GM19467 (cell line): ENCODE data around the gene ADCY2.

Experiments
- ATAC-seq: cut with Tn5 transposase; IDR thresholded peaks from one replicate; pipeline ENCODE4 v1.9.1; 2021; ENCODE audit warnings: mild to moderate bottlenecking, moderate library complexity; ENCODE audit not compliant: unreplicated experiment

The ADCY2 gene

DNA sequence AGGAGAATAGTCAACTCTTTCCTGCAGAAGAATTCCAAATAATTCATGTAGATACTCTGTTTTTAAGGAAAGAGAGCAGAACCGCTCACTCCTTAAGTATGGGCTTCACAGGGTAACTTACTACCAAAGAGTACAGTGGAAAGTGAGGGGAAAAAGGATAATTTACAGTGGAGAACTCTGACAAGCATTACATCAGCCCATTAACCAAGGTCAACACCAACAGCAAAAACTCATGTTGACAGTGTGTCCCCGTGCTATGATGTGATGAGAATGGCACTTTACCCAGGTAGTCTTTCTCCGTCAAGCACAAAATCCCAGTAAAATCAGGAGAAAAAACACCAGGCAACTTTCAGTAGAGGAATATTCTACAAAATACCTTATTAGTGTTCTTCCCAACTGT, 104.3 kb downstream of the ADCY2 start:
- no peak for ATAC-seq

DNA sequence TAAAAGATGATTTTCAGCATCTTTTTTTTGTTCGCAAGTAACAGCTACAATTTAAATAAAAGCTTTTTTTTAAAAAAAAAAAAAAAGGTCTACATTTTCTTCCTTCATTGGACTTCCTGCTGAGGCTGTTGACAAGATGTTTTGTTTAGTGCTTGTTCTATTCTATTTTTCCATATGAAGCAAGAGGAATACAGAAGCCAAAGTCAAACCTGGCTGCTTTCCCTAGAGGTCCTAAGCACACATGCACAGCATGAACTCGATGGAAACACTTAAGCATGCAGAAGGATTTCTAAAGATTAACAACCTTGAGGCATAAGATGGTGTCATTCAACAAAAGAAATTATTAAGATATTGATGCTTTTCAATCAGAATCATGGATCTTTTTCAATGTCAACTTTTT, 105.1 kb downstream of the ADCY2 start:
- ATAC-seq, result no peak

DNA sequence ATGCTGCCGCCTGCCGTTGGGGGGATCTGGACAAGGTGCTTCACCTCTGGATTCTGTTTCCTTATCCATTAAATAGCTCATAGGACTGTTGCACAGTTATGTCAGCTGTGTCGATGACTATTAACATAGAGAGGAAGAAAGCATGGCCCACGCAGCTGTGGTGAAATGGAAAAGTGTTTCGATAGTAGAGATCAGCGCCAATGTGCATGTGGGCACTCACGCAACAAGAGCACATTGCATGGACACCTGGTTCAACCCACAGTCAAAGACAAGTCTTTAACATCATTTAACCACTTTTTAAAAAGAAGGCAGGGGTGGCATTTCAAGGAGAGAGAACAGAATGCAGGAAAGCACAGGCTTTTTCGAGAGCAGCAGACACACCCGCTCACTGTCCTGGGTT, 107.6 kb downstream of the ADCY2 start:
- ATAC-seq, result no peak

DNA sequence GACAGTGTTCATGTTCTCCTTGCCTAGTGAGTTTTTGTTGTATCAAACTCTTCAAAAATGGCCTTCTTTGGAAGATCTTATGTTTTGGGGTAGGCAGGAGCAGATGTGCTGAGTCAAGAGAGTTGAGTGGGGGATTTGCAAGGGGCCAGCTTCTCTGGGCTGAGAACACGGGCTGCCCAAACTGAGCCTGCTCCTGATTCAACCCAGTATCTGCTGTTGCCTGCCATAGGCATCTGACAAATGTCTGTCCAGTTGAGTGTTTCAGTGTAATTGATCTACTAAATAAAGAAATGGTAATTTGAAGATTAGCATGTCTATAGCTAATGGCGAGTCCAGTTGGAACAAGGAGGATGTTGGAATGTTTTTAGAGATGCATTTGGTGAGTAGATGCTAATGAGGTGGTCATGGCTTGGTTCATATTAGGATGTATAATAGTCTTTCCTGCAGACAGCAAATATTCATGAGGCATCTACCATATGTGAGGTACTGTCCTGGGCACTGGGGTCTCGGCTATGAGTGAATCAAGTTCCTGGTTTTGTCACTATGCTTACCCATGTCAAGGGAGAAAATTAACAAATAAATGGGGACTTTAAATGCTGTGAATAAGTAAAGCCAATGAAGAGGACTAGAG, 119.5 kb downstream of the ADCY2 start:
- no peak for ATAC-seq

DNA sequence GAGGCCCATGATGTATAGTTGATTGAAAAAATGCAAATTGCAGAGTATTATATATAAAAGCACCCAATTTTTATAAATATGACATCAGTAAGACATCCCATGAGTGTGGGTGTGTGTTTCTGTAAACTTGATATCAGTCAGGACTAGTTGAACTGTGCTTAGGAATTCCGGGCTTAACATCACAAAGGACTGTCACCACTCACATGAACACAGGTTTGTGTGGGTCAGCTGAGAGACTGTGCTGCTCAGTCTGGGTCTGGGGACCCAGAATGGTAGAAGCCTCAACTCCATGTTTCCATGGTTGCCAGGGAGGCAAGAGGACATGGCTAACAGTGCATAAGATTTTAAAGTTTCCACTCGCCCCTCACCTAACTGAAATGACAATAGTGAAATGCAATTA, 120.3 kb downstream of the ADCY2 start:
- ATAC-seq, result no peak

DNA sequence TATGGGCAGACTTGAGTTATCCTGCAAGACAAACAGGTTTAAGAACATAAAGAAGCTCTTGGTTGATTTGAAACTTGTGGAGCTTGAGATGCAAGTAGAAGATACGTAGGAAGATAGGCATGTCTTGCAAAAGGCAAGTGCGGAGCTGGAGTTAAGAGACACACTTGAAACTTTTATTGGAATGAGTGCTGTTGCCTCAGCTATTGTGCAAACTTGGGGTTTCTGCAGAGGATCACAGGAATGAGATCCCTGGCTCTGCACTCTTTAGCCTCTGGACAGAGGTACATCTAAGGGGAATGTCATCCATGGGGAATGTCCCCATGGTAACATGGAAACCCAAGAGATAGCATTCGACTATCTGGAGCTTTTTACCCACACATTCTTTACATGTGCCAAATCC, 121.1 kb downstream of the ADCY2 start:
- no peak for ATAC-seq

DNA sequence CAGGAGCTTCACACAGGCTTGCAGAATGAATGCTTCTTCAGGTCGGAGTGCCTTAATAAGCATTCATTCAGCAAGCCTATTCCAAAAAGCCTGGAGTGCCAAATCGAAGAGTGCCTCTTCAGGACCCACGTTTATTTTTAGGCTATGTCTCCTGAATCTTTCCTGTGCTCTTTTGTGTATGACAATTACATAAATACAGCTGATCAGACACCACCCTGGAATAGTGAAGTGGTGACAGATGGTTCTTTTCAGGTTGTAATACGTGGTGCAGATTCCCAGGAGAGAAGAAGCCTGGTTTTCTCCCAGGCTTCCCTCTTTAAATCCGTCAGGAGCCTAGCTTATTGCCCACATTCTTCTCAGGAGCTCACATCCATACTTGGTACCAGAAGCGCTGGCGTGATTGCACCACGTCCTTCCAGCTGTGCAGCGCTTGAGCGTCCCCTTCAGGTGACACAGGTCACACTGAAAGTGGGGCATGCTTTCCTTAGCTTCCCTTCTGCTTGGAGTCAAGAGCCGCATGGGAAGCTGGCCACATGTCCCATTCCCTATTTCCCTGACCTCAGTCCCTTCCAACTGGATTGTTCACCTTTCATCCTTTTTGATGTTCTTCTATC, 123.1 kb downstream of the ADCY2 start:
- ATAC-seq, result no peak

DNA sequence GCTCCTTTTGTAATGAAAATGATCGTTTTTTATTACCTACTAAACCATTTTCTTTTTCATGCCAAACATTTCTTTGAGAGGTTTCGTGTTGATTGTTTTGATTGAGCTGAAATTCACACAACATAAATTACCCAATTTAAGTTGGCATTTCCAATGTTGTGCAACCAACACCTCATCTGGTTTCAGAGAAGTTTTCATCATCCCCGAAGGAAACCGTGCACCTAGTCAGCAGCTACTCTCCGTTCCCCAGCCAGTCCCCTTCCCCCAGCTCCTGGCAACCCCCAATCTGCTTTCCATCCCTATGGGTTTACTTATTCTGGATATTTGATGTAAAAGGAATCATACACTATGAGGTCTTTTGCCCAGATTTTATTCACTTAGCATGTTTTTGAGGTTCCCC, 123.6 kb downstream of the ADCY2 start:
- ATAC-seq, result no peak

DNA sequence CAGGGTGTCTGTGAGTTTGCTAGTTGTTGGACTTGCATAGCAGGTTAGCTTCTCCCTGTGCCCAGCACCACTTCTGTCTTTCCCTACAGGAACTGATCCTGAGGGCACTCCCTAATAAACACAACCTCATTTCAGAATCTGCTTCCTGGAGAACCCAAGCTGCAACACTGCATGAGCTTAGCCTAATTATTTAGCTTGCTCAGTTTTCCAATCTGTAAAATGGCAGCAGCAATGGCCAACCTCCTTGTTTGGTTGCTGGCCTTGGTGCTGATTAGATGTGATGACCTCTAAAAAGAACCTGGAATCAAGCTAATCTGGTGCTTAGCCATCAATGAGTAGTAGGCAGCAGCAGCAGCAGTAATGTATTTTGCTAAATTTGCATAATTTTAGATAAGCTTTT, 133.9 kb downstream of the ADCY2 start:
- no peak for ATAC-seq

DNA sequence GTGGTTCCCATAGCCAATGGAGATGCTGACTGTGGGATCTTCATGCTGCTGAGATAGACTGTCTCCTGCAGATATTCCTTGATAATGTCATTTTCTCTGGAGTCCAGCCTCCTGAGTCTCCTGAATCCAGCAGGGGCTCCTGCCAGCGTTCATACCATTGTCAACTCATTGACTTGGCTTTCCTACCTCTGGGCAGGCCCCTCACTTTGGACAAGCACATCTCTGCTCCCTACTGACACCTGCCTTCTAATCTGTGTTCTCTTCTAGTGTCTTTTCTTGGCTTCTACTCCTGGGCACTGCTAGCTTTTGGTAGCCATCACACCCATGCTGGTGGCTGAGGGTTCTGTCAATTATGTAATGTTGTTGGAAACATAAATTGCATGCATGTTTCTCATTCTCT, 138.0 kb downstream of the ADCY2 start:
- no peak for ATAC-seq

DNA sequence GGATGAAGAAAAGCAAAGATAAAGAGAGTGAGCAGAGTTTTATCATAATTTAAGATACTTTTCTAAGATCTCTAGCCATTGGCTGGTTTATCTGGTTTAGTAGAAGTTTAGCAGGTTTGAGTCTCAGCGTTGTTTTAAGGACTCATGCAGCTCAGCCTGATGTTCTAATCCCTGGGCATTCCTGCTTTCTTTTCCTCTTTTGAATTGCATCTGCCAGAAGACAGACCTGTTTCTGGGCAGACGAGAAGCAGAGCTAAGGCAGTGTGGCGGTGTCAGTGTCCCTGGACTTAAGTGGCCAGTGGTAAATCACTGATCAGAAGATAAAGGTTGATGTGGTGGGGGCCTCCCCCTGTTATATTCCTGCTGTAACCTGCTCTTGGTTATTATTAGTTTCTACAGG, 138.6 kb downstream of the ADCY2 start:
- ATAC-seq, result no peak

DNA sequence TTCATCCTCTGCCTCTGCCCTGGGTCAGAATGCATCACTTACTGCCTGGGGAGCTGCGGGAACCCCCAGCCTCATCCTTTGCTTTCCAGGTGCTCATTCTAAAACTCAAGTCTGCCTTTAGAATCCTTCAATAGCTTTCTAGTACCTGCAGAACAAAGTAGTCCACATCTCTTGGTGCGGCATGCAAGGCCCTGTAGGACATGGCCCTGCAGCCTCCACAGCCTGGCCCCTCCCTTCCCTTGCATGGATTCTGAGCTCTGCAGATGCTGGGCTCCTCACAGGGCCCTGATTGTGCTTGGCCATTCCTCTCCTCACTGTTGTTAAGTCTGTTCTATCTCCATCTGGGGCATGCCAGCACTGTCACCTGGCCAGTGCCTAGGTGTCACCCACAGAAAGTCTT, 141.6 kb downstream of the ADCY2 start:
- ATAC-seq, result no peak

DNA sequence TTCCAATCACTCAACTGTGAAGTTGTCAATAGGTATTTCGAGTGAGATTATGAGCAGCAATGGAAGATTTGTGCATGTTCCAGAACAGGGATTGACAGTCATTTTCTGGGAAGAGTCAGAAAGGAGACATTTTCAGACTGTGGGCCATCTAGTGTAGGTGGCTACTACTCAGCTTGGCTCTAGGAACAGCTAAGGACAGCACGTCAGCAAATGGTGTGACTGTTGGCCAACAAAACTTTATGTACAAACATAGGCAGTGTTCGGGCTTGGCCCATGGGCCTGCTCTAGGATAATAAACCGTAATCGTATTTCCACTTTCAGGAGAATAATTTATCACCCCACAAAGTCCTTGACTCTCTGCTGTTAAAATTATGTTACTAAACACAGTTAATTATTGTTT, 143.6 kb downstream of the ADCY2 start:
- no peak for ATAC-seq

DNA sequence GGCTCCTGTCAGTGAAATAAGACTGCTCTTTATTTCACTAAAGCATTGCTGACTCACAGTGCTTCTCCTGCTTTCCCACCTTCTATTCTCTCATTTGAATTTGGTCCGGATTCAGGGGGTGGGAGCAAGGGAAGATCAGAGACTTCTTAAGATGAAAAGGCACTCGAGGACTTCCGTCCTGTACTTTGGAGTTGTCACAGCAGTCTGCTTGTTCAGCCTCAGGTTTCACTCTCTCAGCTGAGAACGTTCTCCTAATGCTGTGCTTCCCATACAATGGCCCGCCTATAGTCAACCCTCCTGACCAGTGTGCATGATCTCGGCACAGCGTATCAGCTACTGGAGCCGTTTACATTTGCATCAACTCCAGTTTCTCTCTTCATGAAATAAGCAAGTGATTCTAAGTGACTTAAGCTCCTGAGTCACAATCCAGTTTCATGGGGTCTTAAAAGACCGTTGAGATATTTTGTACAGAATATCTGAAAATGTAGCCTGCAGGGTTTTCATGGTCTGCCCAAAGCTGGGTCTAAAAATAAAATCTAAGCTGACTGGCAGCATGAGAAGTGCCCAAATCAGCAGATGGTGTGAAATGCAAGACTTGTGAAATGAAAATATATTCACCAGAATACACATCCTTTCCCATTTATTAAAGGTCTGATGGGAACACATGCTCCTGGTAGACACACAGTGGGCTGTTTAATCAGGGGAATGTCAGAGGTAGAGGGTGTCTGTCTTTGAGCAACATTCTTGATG, 145.0 kb downstream of the ADCY2 start:
- ATAC-seq, result no peak

DNA sequence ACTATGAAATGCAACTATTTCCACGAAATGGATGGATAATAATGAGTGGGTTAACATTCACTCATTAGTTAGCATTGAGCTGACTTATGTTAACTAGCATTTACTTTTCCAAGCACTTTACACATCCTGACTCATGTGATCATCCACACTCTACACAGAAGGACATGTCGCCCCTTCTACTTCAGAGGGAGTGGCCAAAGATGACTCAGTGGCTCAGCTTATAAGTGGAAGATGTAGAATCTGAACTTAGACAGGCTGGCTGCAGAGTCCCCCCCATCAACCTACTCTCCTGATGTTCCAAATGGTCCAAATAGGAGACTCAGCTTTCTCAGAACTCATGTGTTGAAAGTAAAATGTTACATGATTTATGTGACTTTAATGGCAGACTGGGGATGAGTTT, 146.0 kb downstream of the ADCY2 start:
- ATAC-seq, result no peak

DNA sequence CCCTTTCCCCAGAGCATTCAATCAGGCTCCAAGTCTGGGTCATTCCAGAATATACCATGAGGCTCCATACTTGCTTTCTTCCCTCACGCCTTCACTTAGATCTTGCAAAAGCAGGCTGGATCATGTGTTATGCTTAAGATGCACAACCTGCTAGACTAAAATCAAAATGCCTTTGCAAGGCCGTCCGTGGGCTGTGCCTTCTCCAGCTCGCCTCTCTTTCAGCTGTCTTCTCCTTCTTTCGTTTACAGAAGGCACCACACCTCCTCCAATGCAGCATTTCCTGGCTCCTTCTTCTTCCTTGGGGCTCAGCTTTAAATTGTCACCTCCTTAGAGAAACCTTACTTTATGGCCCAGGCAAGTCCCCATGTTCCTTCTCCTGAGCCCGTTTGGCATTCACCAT, 150.6 kb downstream of the ADCY2 start:
- ATAC-seq, result no peak

DNA sequence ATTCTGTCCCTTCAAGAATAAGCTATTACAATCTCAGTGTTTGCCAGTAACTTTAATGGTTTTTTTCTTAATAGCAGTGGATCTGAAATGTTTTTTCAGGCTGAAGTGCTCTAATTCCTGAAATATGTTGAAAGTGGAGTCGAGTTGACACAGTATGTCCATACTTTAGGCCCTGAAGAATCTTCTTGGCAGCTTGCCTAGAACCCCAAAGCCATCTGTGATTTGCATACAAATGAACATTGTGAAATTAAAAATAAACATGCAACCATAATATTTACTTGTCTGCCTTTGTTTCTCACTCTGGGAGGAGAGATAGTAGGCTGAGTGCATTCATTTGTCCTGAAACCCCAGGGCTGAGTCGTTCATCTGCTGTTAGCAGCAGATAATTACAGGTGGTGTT, 152.7 kb downstream of the ADCY2 start:
- no peak for ATAC-seq

DNA sequence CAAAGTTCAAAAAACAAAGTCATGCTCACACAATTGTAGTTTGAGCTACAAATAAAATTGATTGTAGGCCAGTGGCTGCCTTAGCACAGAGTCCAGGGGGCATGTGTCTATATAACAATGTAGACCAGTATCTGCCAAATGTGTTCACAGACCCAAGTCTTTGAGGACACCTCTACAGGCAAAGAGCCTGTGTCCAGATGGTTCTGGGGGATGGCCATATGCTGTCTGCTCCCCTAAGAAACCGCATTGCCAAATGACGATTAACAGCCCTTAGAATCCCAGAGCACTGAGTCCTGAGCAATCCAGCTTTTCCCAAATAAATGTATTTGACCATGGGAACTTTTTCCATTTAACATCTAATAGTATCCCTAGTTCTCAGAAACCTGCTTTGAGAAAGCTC, 169.6 kb downstream of the ADCY2 start:
- no peak for ATAC-seq

DNA sequence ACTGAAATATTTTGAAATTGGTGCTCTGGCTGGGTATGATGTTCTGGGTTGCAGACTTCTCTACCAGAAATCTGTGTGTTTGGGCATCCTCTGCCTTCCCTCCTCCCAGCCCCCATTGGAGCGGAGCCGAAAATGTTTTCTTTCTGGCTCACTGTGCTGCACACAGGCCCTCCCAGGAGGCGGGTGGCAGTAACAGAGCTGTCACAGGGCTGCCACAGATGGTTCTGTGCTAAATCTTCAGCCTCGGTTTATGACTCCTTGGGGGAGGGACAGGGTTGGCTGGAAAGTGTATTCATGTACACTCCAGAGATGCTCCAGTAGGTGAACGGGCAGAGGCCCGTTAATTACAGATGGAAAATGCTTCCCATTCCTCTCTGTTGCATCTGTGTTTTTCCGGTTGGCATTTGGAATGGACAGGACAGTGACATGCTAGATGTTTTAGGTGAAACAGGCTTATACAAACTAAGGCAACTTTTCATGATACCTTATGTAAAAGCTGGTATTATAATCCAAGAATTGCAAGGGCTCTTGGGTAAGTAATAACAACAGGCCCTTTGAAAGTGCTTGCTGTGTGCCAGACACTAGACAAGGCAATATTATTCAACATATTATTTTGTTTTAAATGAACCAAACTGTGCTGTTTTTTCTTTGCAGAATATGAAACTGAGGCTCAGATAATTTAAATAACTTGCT, 180.2 kb downstream of the ADCY2 start:
- no peak for ATAC-seq

DNA sequence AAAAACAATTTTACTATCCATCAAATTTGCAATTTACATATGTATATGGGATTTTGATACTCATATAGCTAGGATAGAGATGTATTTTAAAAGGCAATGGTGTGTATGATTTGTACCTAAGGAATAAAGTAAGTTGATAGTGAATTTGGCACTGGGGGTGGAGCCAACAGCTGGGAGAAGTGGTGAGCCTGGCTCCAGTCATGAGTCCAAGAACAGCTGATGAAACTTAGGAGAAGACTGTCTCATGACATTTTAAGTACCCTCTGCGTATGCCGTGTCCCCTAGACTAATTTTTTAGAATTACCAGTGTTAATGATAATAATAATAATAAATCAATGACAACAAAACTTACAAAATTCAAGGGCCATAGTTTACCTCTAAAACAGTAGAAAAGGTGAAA, 181.4 kb downstream of the ADCY2 start:
- no peak for ATAC-seq

DNA sequence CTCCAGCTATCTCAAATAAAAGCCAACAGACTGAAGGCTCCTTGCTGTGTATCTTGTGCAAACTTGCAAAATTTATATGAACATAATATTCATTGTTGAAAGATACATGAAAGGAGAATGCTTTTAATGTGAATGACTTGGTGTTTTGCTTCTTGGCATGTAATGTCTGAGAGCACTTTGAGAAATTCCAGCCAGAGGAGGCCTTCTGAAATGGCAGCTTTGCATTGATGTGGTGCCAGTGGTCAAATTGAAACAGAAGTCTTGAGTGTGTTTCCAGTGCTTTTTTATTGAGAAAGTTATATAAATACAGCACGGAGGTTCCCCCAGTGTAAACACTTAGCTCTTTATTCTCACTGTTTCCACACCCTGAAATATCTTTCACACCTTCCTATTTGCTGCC, 182.1 kb downstream of the ADCY2 start:
- ATAC-seq, result no peak

DNA sequence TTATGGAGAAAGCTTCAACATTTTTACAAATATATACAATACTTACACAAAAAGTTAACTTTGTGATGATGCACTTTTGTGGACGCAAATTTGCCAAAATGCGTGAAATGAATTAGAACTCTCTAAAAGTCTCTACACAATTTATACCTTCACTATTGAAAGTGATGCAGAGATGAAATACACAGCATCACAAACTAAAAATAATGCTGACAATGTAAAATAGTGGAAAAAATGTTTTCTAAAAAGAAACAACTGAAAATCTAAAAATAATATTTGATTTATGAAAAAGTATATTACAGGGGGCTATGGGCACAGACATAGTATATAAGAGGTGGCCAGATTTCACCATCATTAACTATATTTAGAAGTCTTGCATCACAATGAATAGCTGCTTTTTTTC, 188.8 kb downstream of the ADCY2 start:
- no peak for ATAC-seq
